Measurements from ENCODE around the gene HOXB9.
A peak's percentile ranks its signal among the peaks of the same experiment; 100 is the strongest.

HOXB9 gene

GRCh38 chr17:48606892-48607614 is 19.1 kb downstream of the HOXB9 start:
- H3K9ac ChIP-seq (ENCODE audit: low read length) = peak overlapping the region; percentile 96
- H3K23ac ChIP-seq (ENCODE audit: low read length in 2 of 2) = peak overlapping the region in 1 of 2 experiments; percentile 34
- H4K8ac ChIP-seq (ENCODE audit: low read length) = peak overlapping the region; percentile 36
- H3K27me3 ChIP-seq (ENCODE audit: control insufficient read depth in 1 of 2, insufficient read depth in 1 of 2, low read length in 2 of 2) = peaks cover 0 to 7% of the 10 kb centered on the region in 2 experiments
- peak overlapping the region in 1 of 2 experiments; percentile 95 for H3K4ac ChIP-seq (ENCODE audit: low read depth in 1 of 2, low read length in 2 of 2)
- H2AFZ ChIP-seq (ENCODE audit: low read depth, low read length) = no peak overlapping the region
- H3K4me2 ChIP-seq (ENCODE audit: low read length, poor library complexity, severe bottlenecking) = no peak overlapping the region
- no peak overlapping the region for H3K27ac ChIP-seq (ENCODE audit: low read length, poor library complexity, severe bottlenecking)
- no peak overlapping the region for H2BK5ac ChIP-seq (ENCODE audit: low read depth, low read length, poor library complexity, severe bottlenecking)
- peak overlapping the region; percentile 39 for H2BK120ac ChIP-seq (ENCODE audit: low read depth, low read length)
- H3K14ac ChIP-seq (ENCODE audit: low read length in 2 of 2) = peak overlapping the region in 1 of 2 experiments; percentile 79
- H4K91ac ChIP-seq (ENCODE audit: low read length) = peak overlapping the region; percentile 35
- peaks cover 14% of the 10 kb centered on the region for H3K79me1 ChIP-seq (replicated peaks; ENCODE audit: low read length, poor library complexity, severe bottlenecking)
- H3K36me3 ChIP-seq (ENCODE audit: control insufficient read depth in 1 of 2, insufficient read depth in 2 of 2, low read depth in 1 of 2, low read length in 2 of 2) = peaks cover 5 to 13% of the 10 kb centered on the region in 2 experiments
- 36% methylated on average over 8 of the region's 9 CpGs for WGBS
- H3K4me3 ChIP-seq (ENCODE audit: insufficient read depth in 1 of 2, low read depth in 1 of 2, low read length in 2 of 2) = peak overlapping the region in 1 of 2 experiments; percentile 23
- no peak overlapping the region for H2AK5ac ChIP-seq (ENCODE audit: low read length, severe bottlenecking)
- DNase-seq = peak; percentile 21
- no peaks in the 10 kb centered on the region for H3K9me3 ChIP-seq (ENCODE audit: control insufficient read depth, low read length)
- H3K4me1 ChIP-seq (ENCODE audit: control insufficient read depth, insufficient read depth, low read depth, low read length) = peaks cover 20% of the 10 kb centered on the region
- H2BK12ac ChIP-seq (ENCODE audit: low read length in 2 of 2) = peak overlapping the region in 1 of 2 experiments; percentile 83
- H3K18ac ChIP-seq (ENCODE audit: low read depth in 1 of 2, low read length in 2 of 2) = peak overlapping the region; percentile 89 to 97
- H2BK15ac ChIP-seq (ENCODE audit: low read depth, poor library complexity, severe bottlenecking) = no peak overlapping the region

- Histone ChIP-seq H3K79me1 (replicated peaks; ENCODE audit: low read length, poor library complexity, severe bottlenecking) (peaks cover 14% of the 10 kb centered on the region), H3K4me2 (ENCODE audit: low read length, poor library complexity, severe bottlenecking) (no peak overlapping the region), H3K14ac (ENCODE audit: low read length in 2 of 2) (peak overlapping the region; percentile 51 to 82), H2BK15ac (ENCODE audit: low read depth, poor library complexity, severe bottlenecking) (peak overlapping the region; percentile 60), H3K4me3 (ENCODE audit: insufficient read depth in 1 of 2, low read depth in 1 of 2, low read length in 2 of 2) (peak overlapping the region in 1 of 2 experiments; percentile 23), H3K27me3 (ENCODE audit: control insufficient read depth in 1 of 2, insufficient read depth in 1 of 2, low read length in 2 of 2) (peaks cover 0 to 7% of the 10 kb centered on the region in 2 experiments), H2BK120ac (ENCODE audit: low read depth, low read length) (peak overlapping the region; percentile 96), H2BK5ac (ENCODE audit: low read depth, low read length, poor library complexity, severe bottlenecking) (no peak overlapping the region), H4K91ac (ENCODE audit: low read length) (peak overlapping the region; percentile 70), H2AK5ac (ENCODE audit: low read length, severe bottlenecking) (no peak overlapping the region), H3K4ac (ENCODE audit: low read depth in 1 of 2, low read length in 2 of 2) (peak overlapping the region; percentile 47 to 95), H2BK12ac (ENCODE audit: low read length in 2 of 2) (peak overlapping the region; percentile 34 to 73), H3K27ac (ENCODE audit: low read length, poor library complexity, severe bottlenecking) (no peak overlapping the region), H3K18ac (ENCODE audit: low read depth in 1 of 2, low read length in 2 of 2) (peak overlapping the region; percentile 89 to 97), H3K9me3 (ENCODE audit: control insufficient read depth, low read length) (no peaks in the 10 kb centered on the region), H3K23ac (ENCODE audit: low read length in 2 of 2) (peak overlapping the region in 1 of 2 experiments; percentile 34), H3K4me1 (ENCODE audit: control insufficient read depth, insufficient read depth, low read depth, low read length) (peaks cover 20% of the 10 kb centered on the region), H3K9ac (ENCODE audit: low read length) (peak overlapping the region; percentile 96), H4K8ac (ENCODE audit: low read length) (peak overlapping the region; percentile 66), H2AFZ (ENCODE audit: low read depth, low read length) (no peak overlapping the region), H3K36me3 (ENCODE audit: control insufficient read depth in 1 of 2, insufficient read depth in 2 of 2, low read depth in 1 of 2, low read length in 2 of 2) (peaks cover 5 to 13% of the 10 kb centered on the region in 2 experiments)
- 12% methylated on average over 30 of the region's 41 CpGs for WGBS
- DNase-seq = peak; percentile 92
These were observed 19.9 kb downstream of the HOXB9 start for GRCh38 chr17:48605991-48606891.

- Histone ChIP-seq H3K36me3 (ENCODE audit: control insufficient read depth in 1 of 2, insufficient read depth in 2 of 2, low read depth in 1 of 2, low read length in 2 of 2) (peaks cover 5 to 13% of the 10 kb centered on the region in 2 experiments), H3K9ac (ENCODE audit: low read length) (peak overlapping the region; percentile 96), H3K27me3 (ENCODE audit: control insufficient read depth in 1 of 2, insufficient read depth in 1 of 2, low read length in 2 of 2) (peaks cover 0 to 7% of the 10 kb centered on the region in 2 experiments), H2BK5ac (ENCODE audit: low read depth, low read length, poor library complexity, severe bottlenecking) (peak overlapping the region; percentile 47), H2AK5ac (ENCODE audit: low read length, severe bottlenecking) (peak overlapping the region; percentile 84), H3K4me2 (ENCODE audit: low read length, poor library complexity, severe bottlenecking) (peak overlapping the region; percentile 65), H2BK12ac (ENCODE audit: low read length in 2 of 2) (peak overlapping the region in 1 of 2 experiments; percentile 98), H3K4me1 (ENCODE audit: control insufficient read depth, insufficient read depth, low read depth, low read length) (peaks cover 24% of the 10 kb centered on the region), H2AFZ (ENCODE audit: low read depth, low read length) (no peak overlapping the region), H3K79me1 (replicated peaks; ENCODE audit: low read length, poor library complexity, severe bottlenecking) (peaks cover 14% of the 10 kb centered on the region), H2BK15ac (ENCODE audit: low read depth, poor library complexity, severe bottlenecking) (no peak overlapping the region), H2BK120ac (ENCODE audit: low read depth, low read length) (no peak overlapping the region), H3K4me3 (ENCODE audit: insufficient read depth in 1 of 2, low read depth in 1 of 2, low read length in 2 of 2) (peak overlapping the region in 1 of 2 experiments; percentile 92), H3K14ac (ENCODE audit: low read length in 2 of 2) (peak overlapping the region in 1 of 2 experiments; percentile 85), H3K9me3 (ENCODE audit: control insufficient read depth, low read length) (no peaks in the 10 kb centered on the region), H3K4ac (ENCODE audit: low read depth in 1 of 2, low read length in 2 of 2) (peak overlapping the region; percentile 16 to 99), H3K18ac (ENCODE audit: low read depth in 1 of 2, low read length in 2 of 2) (peak overlapping the region; percentile 65 to 94), H3K23ac (ENCODE audit: low read length in 2 of 2) (peak overlapping the region in 1 of 2 experiments; percentile 55), H4K91ac (ENCODE audit: low read length) (peak overlapping the region; percentile 45), H3K27ac (ENCODE audit: low read length, poor library complexity, severe bottlenecking) (peak overlapping the region; percentile 95), H4K8ac (ENCODE audit: low read length) (no peak overlapping the region)
- DNase-seq = no peak
- WGBS = 2% methylated on average over 10 of the region's 10 CpGs
These were observed 20.7 kb downstream of the HOXB9 start for GRCh38 chr17:48605409-48605919.

Data from mesenchymal stem cell (in vitro differentiated cells and primary cell).